Spleen (tissue), 11 donors: ENCODE data around the gene LDAH. TPM values are rescaled to one million over a fixed set of nuclear protein-coding genes. Genes with fewer than 3 reads are reported as not detected.

Source experiments
- DNase-seq: peaks from one replicate; pipeline ENCODE4 v3.0.0-alpha.2; 2020
- H3K27ac ChIP-seq, 8 donors: fragments of 200-600 bp; sonication (generic) in 7 of 8; 1 replicate in 4 of 8; 2 replicates in 4 of 8; pipeline versions ENCODE4 v1.5.0 to v1.8.0; 2016 to 2021; ENCODE audit warnings: inconsistent platforms in 4 of 8, mild to moderate bottlenecking in 4 of 8, moderate library complexity in 1 of 8
- H3K27me3 ChIP-seq, 7 donors: fragments of 200-600 bp; sonication (generic) in 6 of 7; replicated peaks in 1 of 7; 1 replicate in 4 of 7; 2 replicates in 3 of 7; pipeline versions ENCODE4 v1.5.0 to v1.8.0; 2016 to 2021; ENCODE audit warnings: inconsistent platforms in 3 of 7, mild to moderate bottlenecking in 1 of 7
- H3K36me3 ChIP-seq, 6 donors: fragments of 200-600 bp; sonication (generic) in 5 of 6; 1 replicate in 4 of 6; 2 replicates in 2 of 6; pipeline versions ENCODE4 v1.5.0 to v1.8.0; 2016 to 2021; ENCODE audit warnings: inconsistent platforms in 2 of 6
- H3K4me1 ChIP-seq, 6 donors: fragments of 200-600 bp; sonication (generic) in 5 of 6; 1 replicate in 3 of 6; 2 replicates in 3 of 6; pipeline versions ENCODE4 v1.5.0 to v1.8.0; 2016 to 2021; ENCODE audit warnings: inconsistent platforms in 3 of 6
- H3K4me3 ChIP-seq, 8 donors: fragments of 200-600 bp; sonication (generic) in 7 of 8; 1 replicate in 4 of 8; 2 replicates in 4 of 8; pipeline versions ENCODE4 v1.5.0 to v1.8.0; 2016 to 2021; ENCODE audit warnings: inconsistent platforms in 4 of 8, mild to moderate bottlenecking in 4 of 8, moderate library complexity in 2 of 8
- H3K9me3 ChIP-seq, 8 donors: fragments of 200-600 bp; sonication (generic) in 7 of 8; 1 replicate in 4 of 8; 2 replicates in 4 of 8; pipeline versions ENCODE4 v1.5.0 to v1.8.0; 2016 to 2021; ENCODE audit warnings: inconsistent platforms in 4 of 8
- POLR2A ChIP-seq, 3 donors: fragments of 450-650 bp; IDR thresholded peaks; one replicate each; pipeline ENCODE4 v1.5.1; 2017; ENCODE audit warnings: antibody characterized with exemption in 3 of 3, mild to moderate bottlenecking in 1 of 3
- POLR2AphosphoS5 ChIP-seq, 3 donors: sonication (generic); formaldehyde crosslinking; IDR thresholded peaks; one replicate each; pipeline ENCODE4 v1.5.1; 2017; ENCODE audit warnings: antibody characterized with exemption in 3 of 3
- WGBS, 5 donors: extraction: QIAGEN DNeasy Blood & Tissue Kit in 3 of 5; methylation state at CpG; one replicate each; pipeline versions ENCODE4 v1.1.5 to v1.1.7; 2013 to 2018; 5-methylcytosine and 5-hydroxymethylcytosine counted together
- intact Hi-C: fragments of 100-400 bp; cut with DNase I; formaldehyde crosslinking; loops from one replicate; pipeline ENCODE4 v1.15.0; 2023; ENCODE audit warnings: low total_unique reads
- polyA plus RNA-seq, 3 donors: library from polyadenylated mRNA; stranded (reverse); fragments of 200-250 nt; gene quantifications; one replicate each; pipeline ENCODE4 v1.2.1, GENCODE V29; 2013
- total RNA-seq, 7 donors: library from RNA; depleted of rRNA in 3 of 7; stranded (reverse); fragments of >200 nt in 3 of 7; fragmentation: NEBNext Ultra II Directional in 4 of 7; extraction: Animal tissue kit (Norgen Biotek cat#: 25700) in 4 of 7; gene quantifications; one replicate each; pipeline versions ENCODE4 v1.1.0 to v1.2.1, GENCODE V29; 2016 to 2021
- TF ChIP-seq, protein P1 (sequence below), 11 experiments: fragments of 200-600 bp in 7 of 11; fragments of 450-650 bp in 4 of 11; sonication (generic) in 4 of 11; IDR thresholded peaks in 8 of 11; conservative IDR thresholded peaks in 3 of 11; 1 replicate in 7 of 11; 2 replicates in 4 of 11; pipeline versions ENCODE4 v1.4.0 to v1.8.0; 2016 to 2021; ENCODE audit warnings: antibody characterized with exemption in 11 of 11, inconsistent platforms in 4 of 11, mild to moderate bottlenecking in 1 of 11
- donor health status: healthy with polysubstance abuse.
- donor health status: DM: no; HTN: no; CAD: no; lungs with moderate emphysema.
- donor health status: DM: no; HTN: no; CAD: no.
- donor health status: Bipolar disorder and iron deficiency.
- donor health status: healthy.
- donor health status: DM: no; HTN: no; CAD: no.
- donor health status: DM: yes; HTN: yes; CAD: no.

Gene LDAH
- total and polyA plus RNA-seq, 10 donors: 5.8 to 33.2 (median 21.1) TPM

DNA sequence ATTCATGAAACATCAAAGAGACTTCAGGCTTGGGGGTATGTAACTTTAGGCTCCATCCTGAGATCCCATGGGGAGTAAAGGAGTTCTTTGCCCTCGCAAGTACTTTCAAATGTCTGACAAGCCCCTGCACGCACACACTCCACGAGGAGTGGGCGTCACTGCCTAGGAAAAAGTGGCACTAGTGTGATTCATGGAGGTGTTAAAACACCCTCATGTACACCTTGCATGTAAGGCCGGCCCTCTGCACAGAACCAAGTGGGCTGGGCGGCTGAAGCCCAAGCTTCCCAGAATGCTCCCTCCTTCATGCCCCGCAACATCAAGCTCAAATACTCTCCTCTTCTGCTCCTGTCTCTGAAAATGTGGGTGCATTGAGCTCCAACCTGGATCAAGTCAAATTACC is 179.8 kb downstream of the LDAH start:
- peaks cover 0 to 91% (median 52%) of the 10 kb centered on the region in 6 donors for H3K36me3 ChIP-seq
- intact Hi-C loops: no loop called here
- H3K27me3 ChIP-seq: no peaks in the 10 kb centered on the region
- H3K4me1 ChIP-seq: peaks cover 5 to 24% (median 13%) of the 10 kb centered on the region in 6 donors
- no peak overlapping the region for H3K27ac ChIP-seq
- no peak overlapping the region for H3K4me3 ChIP-seq
- DNase-seq: peak; percentile 52
- TF ChIP-seq POLR2A (IDR thresholded peaks at IDR 0.05): no peak
- no peak for TF ChIP-seq POLR2AphosphoS5 (IDR thresholded peaks at IDR 0.05)
- TF ChIP-seq, protein P1, sequence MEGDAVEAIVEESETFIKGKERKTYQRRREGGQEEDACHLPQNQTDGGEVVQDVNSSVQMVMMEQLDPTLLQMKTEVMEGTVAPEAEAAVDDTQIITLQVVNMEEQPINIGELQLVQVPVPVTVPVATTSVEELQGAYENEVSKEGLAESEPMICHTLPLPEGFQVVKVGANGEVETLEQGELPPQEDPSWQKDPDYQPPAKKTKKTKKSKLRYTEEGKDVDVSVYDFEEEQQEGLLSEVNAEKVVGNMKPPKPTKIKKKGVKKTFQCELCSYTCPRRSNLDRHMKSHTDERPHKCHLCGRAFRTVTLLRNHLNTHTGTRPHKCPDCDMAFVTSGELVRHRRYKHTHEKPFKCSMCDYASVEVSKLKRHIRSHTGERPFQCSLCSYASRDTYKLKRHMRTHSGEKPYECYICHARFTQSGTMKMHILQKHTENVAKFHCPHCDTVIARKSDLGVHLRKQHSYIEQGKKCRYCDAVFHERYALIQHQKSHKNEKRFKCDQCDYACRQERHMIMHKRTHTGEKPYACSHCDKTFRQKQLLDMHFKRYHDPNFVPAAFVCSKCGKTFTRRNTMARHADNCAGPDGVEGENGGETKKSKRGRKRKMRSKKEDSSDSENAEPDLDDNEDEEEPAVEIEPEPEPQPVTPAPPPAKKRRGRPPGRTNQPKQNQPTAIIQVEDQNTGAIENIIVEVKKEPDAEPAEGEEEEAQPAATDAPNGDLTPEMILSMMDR (IDR thresholded peaks at IDR 0.05 in 8 of 11, conservative IDR thresholded peaks at IDR 0.05 in 3 of 11): no peak
- 94 to 98% (median 96%) methylated on average over 7 of the region's 7 CpGs for WGBS, 5 donors
- H3K9me3 ChIP-seq: no peaks in the 10 kb centered on the region

DNA sequence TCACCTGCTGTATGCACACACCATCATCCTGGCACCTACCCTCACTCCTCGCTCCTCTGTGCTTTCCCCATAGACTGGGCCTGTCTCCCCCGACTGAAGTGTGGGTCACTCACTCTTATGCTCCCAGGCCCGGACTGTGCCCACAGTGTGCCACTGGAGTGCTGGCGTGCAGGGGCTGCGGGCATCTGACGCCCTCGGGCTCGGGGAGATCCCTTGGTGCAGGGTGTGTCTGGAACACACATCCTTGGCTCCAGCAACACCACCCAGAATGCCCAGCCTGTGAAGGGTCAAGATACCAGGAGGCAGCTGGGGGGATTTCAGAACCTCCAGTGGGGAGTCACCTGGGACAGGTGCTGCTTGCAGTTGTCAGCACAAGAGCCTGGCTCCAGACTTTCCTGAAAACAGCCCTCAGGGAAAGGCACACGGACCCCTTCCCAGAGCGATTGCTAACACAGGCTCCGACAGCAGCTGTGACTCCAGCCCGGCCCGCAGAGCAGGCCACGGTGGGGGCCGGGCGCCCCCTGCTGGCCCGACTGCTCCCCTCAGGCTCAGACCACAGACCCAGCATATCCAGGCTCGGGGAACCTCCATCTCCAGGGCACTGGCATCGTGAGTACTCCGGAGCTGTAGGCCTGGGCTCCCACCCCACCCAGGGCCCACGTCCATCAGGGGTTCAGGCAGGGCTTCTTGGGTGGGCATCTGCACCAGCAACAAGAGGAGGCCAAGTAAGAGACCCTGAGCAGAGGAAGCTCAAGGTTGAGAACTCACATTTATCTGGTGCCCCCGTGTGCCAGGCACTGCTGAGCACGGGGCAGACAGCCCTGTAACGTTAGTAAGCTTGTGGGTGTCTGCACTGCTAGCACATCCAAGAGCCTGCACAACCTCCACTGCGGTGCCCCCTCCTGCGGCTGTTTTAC is 180.6 kb downstream of the LDAH start:
- Histone ChIP-seq H3K9me3 (no peaks in the 10 kb centered on the region), H3K27ac (no peak overlapping the region), H3K36me3 (peaks cover 0 to 95% (median 60%) of the 10 kb centered on the region in 6 donors), H3K27me3 (no peaks in the 10 kb centered on the region), H3K4me1 (peaks cover 5 to 16% (median 8%) of the 10 kb centered on the region in 6 donors), H3K4me3 (no peak overlapping the region)
- peak; percentile 95 for DNase-seq
- intact Hi-C loops: no loop called here
- TF ChIP-seq, protein P1 (IDR thresholded peaks at IDR 0.05 in 8 of 11, conservative IDR thresholded peaks at IDR 0.05 in 3 of 11): peak; percentile 70 to 96 (median 90)
- TF ChIP-seq POLR2AphosphoS5 (IDR thresholded peaks at IDR 0.05) (peak; percentile 22 to 75 (median 59)), POLR2A (IDR thresholded peaks at IDR 0.05) (no peak)
- 38 to 46% (median 42%) methylated on average over 24 to 26 of the region's 26 CpGs for WGBS, 5 donors

DNA sequence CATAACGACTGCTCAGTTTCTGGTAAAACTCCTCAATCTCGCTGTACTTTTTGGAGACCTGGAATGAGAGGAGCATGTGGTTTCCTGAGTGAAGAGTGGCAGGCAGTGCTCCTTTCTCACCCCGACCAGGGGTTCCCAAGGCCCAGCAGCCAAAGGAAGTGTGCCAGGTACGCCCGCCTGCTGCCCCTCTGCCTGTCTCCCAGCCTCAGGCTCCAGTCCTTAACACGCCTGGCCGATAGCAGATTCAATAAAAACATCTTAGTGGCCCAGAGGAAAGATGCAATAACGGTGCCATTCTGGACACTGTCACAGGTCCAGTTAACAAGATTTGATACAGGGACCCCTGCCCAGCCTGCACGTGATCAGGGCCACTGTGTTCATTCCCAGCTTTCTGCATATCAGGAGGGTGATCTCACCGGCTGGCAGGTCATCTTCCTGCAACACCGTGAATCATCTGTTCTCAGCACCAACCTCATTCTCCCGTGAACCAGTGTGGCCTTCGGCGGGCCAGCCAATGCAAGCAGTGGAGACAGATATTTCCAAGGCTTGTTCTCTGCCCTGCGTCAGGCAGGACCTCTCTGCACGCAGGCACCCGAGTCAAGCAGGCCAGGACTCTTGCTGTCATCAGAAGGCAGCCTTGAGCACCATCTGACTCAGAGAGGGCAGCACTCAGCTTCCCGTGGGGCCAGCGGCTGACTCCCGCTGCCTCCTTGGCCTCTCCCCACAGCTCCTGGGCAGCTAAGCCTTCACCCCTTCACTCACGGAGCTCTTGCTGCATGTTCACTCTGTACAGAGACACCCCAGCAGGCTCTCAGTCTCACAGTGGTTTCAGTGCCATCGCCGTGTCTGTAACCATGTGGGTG is 181.5 kb downstream of the LDAH start:
- intact Hi-C loops: no loop called here
- TF ChIP-seq, protein P1 (IDR thresholded peaks at IDR 0.05 in 8 of 11, conservative IDR thresholded peaks at IDR 0.05 in 3 of 11): no peak
- TF ChIP-seq POLR2AphosphoS5 (IDR thresholded peaks at IDR 0.05) (no peak), POLR2A (IDR thresholded peaks at IDR 0.05) (no peak)
- peak; percentile 41 for DNase-seq
- Histone ChIP-seq H3K9me3 (no peaks in the 10 kb centered on the region), H3K36me3 (peaks cover 0 to 99% (median 65%) of the 10 kb centered on the region in 6 donors), H3K4me3 (no peak overlapping the region), H3K27ac (no peak overlapping the region), H3K27me3 (no peaks in the 10 kb centered on the region), H3K4me1 (peaks cover 5 to 15% (median 8%) of the 10 kb centered on the region in 6 donors)
- WGBS, 5 donors: 83 to 94% (median 88%) methylated on average over 20 to 23 of the region's 23 CpGs
